Thyroid gland (tissue), 4 donors: ENCODE results near the gene ADCY7.

Experiments used
- POLR2A ChIP-seq, 2 donors: fragments of 450-650 bp; IDR thresholded peaks; one replicate each; pipeline ENCODE4 v1.6.1; 2017; ENCODE audit warnings: antibody characterized with exemption in 2 of 2, mild to moderate bottlenecking in 2 of 2, moderate library complexity in 1 of 2
- TF ChIP-seq, protein P1 (sequence below), 6 experiments: fragments of 200-600 bp in 3 of 6; fragments of 450-650 bp in 3 of 6; sonication (generic) in 3 of 6; IDR thresholded peaks; one replicate each; pipeline ENCODE4 v1.5.1; 2016 to 2019; ENCODE audit warnings: antibody characterized with exemption in 6 of 6, mild to moderate bottlenecking in 2 of 6, inconsistent platforms in 1 of 6, moderate library complexity in 1 of 6

DNA sequence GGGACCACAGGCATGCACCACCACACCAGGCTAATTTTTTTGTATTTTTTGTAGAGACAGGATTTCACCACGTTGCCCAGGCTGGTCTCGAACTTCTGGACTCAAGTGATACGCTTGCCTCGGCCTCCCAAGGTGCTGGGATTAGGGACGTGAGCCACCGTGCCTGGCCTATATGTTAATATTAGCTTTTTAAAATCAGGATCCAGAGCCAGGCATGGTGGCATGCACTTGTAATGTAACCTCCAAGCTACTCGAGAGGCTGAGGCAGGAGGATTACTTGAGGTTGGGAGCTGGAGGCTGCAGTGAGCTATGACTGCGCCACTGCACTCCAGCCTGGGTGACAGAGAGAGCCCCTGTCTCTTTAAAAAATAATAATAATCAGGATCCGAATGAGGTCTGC, 8.5 kb upstream of the ADCY7 start:
- TF ChIP-seq, protein P1, sequence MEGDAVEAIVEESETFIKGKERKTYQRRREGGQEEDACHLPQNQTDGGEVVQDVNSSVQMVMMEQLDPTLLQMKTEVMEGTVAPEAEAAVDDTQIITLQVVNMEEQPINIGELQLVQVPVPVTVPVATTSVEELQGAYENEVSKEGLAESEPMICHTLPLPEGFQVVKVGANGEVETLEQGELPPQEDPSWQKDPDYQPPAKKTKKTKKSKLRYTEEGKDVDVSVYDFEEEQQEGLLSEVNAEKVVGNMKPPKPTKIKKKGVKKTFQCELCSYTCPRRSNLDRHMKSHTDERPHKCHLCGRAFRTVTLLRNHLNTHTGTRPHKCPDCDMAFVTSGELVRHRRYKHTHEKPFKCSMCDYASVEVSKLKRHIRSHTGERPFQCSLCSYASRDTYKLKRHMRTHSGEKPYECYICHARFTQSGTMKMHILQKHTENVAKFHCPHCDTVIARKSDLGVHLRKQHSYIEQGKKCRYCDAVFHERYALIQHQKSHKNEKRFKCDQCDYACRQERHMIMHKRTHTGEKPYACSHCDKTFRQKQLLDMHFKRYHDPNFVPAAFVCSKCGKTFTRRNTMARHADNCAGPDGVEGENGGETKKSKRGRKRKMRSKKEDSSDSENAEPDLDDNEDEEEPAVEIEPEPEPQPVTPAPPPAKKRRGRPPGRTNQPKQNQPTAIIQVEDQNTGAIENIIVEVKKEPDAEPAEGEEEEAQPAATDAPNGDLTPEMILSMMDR (IDR thresholded peaks at IDR 0.05): no peak
- TF ChIP-seq POLR2A (IDR thresholded peaks at IDR 0.05): no peak
